Stimulated activated CD8-positive, alpha-beta memory T cell treated with anti-CD3 and anti-CD28 coated beads, Interleukin-4, amount 100 ng/mL, for 48 hours (primary cell): ENCODE results near the gene CANT1.
"Not testable (repeated sequence)": the region's sequence is repeated elsewhere in the genome, so short reads cannot be mapped to it uniquely, and the experiment has no call there.

Source experiments
- DNase-seq: peaks from one replicate; pipeline ENCODE4 v3.0.0-alpha.2; 2020

CANT1 gene

GRCh38 chr17:79043191-79043930 lies 33.8 kb upstream of the CANT1 start:
- DNase-seq = no peak

- peak; percentile 86 for DNase-seq
Observed at GRCh38 chr17:79042421-79043190, 33.0 kb upstream of the CANT1 start.

GRCh38 chr17:79041723-79042420 lies 32.3 kb upstream of the CANT1 start:
- no peak for DNase-seq

- no peak for DNase-seq
Observed at GRCh38 chr17:79041041-79041570, 31.5 kb upstream of the CANT1 start.

GRCh38 chr17:79039886-79040285 lies 30.3 kb upstream of the CANT1 start:
- DNase-seq = no peak

- no peak for DNase-seq
Observed at GRCh38 chr17:79039171-79039570, 29.6 kb upstream of the CANT1 start.

- no peak for DNase-seq
Observed at GRCh38 chr17:79038545-79039135, 29.1 kb upstream of the CANT1 start.

- DNase-seq = no peak
Observed at GRCh38 chr17:79036596-79036995, 27.0 kb upstream of the CANT1 start.

GRCh38 chr17:79036181-79036580 lies 26.6 kb upstream of the CANT1 start:
- no peak for DNase-seq

- no peak for DNase-seq
Observed at GRCh38 chr17:79035686-79036085, 26.1 kb upstream of the CANT1 start.

GRCh38 chr17:79034931-79035485 lies 25.4 kb upstream of the CANT1 start:
- DNase-seq = no peak

- no peak for DNase-seq
Observed at GRCh38 chr17:79033741-79034501, 24.4 kb upstream of the CANT1 start.

GRCh38 chr17:79033046-79033616 lies 23.6 kb upstream of the CANT1 start:
- DNase-seq = no peak

- DNase-seq = no peak
Observed at GRCh38 chr17:79031996-79032875, 22.7 kb upstream of the CANT1 start.

- not testable (repeated sequence) for DNase-seq
Observed at GRCh38 chr17:79030636-79031035, 21.1 kb upstream of the CANT1 start.

- no peak for DNase-seq
Observed at GRCh38 chr17:79029327-79030009, 19.9 kb upstream of the CANT1 start.

GRCh38 chr17:79028496-79029326 lies 19.1 kb upstream of the CANT1 start:
- DNase-seq = no peak

GRCh38 chr17:79027925-79028491 lies 18.4 kb upstream of the CANT1 start:
- DNase-seq = no peak
